Renal pelvis (tissue), 4 donors: ENCODE data around the gene RTL3. TPM values are rescaled to one million over a fixed set of nuclear protein-coding genes. Genes with fewer than 3 reads are reported as not detected.

Experiments used
- DNase-seq: peaks from one replicate; pipeline ENCODE4 v3.0.0-alpha.2; 2013
- polyA plus RNA-seq, 3 donors: library from polyadenylated mRNA; unstranded; fragments of 120-200 nt; gene quantifications; one replicate each; pipeline ENCODE4 v1.2.1, GENCODE V29; 2013; ENCODE audit not compliant: insufficient read length in 3 of 3

RTL3 gene
- polyA plus RNA-seq, 3 donors, result not detected

DNA sequence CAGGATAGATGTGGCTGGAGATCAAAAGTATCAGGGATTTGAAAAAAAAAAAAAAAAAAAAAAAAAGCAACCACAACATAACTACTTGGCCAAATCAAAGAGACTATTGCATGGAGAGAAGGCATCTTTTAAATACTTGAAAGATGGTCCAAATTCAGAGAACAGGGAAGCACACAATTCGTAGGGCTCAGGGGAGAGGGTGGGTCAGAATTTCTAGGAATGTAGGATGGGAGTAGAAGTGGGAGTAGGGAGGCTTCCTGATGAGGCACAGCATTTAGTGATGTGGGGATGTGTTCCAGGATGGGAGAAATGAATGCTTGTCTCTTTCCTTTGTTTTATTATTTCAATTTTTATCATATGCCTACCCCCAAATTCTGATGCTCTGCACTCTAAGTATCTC lies 36.3 kb downstream of the RTL3 start:
- no peak for DNase-seq

DNA sequence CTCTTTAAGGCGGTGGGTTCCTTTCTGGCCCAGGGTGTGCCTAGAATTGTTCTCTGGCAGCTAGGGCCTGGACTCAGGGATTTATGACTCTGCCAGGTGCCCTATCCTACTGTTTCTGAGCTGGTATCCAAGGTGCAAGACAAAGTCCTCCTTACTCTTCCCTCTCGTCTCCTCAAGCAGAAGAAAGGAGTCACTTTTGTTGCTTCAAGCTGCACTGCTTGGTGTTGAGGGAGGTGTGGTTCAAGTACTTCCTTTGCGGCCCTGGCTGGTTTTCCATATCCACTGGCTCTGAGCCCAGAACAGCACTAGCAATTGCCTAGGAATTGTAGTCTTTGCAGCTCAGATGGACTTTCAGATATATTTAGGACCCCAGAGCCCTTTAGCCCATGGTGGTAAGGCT lies 39.3 kb downstream of the RTL3 start:
- no peak for DNase-seq

DNA sequence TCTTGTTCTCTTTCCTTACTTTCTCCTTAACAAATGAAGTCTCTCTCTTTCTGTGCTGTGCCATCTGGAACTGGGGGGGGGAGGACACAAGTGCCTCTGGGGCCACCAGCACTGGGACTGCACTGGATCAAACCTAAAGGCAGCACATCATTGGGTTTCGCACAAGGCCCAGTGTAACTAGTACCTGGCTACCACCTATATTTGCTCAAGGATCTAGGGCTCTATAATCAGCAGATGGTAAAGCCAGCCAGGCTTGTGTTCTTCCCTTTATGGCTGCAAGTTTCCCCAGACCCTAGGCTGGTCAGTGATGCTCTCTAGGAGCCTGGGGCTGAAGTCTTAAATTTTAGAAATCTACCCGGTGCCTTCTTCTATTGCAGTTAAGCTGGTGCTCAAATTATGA lies 40.1 kb downstream of the RTL3 start:
- DNase-seq, result no peak

DNA sequence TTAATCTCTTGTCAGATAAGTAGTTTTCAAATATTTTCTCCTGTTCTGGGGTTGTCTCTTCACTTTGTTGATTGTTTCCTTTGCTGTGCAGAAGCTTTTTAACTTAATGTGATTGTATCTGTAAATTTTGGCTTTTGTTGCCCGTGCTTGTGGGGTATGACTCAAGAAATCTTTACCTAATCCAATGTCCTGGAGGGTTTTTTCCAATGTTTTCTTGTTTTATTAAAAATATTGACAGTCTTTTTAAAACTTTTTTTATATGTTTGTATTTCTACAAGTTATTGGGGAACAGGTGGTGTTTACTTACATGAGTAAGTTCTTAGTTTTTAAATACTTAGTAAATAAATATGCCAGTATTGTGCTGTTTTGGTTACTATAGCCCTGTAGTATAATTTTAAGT lies 44.9 kb downstream of the RTL3 start:
- no peak for DNase-seq

Other genes with a start within 250 kb of the RTL3 start
- gene LPAR4, start 88.4 kb upstream of the RTL3 start, polyA plus RNA-seq, result 10 to 100 TPM; 14.6 to 14.8 (median 14.6) TPM